Epithelial cell of prostate (primary cell): ENCODE data around the gene PLCB4.

Source experiments
- DNase-seq: peaks from one replicate; pipeline ENCODE4 v3.0.0-alpha.2; 2011; ENCODE audit warnings: low read depth, low spot score
- H3K27ac ChIP-seq: fragments of 450-650 bp; 2 replicates; pipeline ENCODE4 v1.5.1; 2017; ENCODE audit warnings: mild to moderate bottlenecking

PLCB4 gene

DNA sequence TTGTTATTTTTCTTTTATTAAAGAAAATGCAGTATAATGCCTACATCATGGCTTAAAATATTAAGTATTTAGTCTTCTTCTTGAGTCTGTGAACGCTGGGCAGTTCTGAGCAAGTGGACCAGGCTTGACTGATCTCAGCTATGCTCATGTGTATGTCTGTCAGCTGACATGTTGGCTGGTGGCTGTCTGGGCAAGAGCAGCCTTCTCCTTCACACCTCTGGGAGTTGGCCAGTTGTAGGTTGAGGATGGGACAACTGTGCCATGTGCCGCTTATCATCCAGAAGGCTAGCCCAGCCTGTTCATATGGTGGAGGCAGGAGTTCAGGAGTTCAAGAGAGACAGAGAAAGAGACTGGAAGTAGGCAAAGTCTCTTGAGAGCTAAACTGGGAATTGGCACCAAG lies 175.9 kb downstream of the PLCB4 start:
- no peak for DNase-seq
- no peak overlapping the region for H3K27ac ChIP-seq

GRCh38 chr20:9246731-9247130 lies 177.8 kb downstream of the PLCB4 start:
- DNase-seq: no peak
- H3K27ac ChIP-seq: no peak overlapping the region

DNA sequence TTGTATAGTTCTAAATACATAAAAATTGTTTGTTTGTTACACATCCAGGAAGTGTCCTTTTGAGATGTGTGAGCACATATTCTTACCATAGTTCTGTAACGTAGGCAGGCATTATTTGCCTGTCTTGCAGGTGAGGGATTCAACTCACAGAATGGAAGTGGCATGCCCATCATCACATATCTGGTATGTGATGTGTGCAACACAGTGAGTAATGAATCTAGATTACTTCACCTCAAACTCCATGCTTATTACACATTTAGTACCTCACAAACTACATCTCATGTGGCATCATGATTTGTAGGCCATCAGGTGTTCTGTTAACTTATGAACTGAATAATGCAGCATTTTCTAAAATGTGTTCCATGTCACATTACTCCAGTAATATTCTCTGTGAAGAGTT lies 181.6 kb downstream of the PLCB4 start:
- DNase-seq: no peak
- no peak overlapping the region for H3K27ac ChIP-seq

- H3K27ac ChIP-seq: no peak overlapping the region
- DNase-seq: no peak
Measured at GRCh38 chr20:9253006-9253539, 184.2 kb downstream of the PLCB4 start.

GRCh38 chr20:9255171-9255570 lies 186.3 kb downstream of the PLCB4 start:
- DNase-seq: no peak
- H3K27ac ChIP-seq: no peak overlapping the region

DNA sequence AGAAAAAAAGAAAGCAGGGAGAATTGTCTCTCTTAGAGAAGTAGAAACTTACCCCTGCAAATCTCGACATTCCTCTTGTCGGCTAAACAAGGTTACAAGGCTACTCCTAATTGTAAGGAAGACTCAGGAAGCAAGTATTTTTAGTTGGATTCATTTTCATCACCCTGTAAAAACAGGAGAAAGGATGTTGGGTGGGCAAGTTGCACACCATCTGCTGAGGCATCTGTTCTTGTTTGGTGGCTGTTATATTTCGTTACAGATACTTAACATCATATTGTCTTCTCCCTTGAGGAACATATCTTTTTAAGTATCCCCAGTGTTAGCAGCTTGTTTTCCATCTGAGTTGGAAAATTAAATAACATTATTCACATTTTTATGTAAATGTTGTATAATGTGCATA lies 187.5 kb downstream of the PLCB4 start:
- H3K27ac ChIP-seq: no peak overlapping the region
- DNase-seq: no peak

DNA sequence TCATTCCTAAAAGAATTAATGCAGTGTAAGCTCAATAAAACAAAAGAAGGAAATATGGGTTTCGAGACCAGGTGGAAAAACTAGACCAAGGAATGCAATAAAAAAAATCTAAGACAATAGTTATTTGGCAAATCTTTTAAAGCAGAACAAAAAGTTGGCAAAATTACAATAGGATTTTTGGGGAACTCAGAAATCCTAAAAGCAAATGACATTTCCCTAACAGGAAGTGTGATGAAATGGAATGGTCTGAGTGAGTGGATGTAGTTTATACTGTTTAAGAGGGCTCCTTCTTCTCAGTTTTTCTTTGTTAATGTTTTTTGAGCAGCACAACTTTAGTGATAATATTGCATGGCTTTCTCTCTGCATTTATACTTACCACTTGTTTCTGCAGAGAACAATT lies 190.0 kb downstream of the PLCB4 start:
- H3K27ac ChIP-seq: no peak overlapping the region
- no peak for DNase-seq

- DNase-seq: no peak
- no peak overlapping the region for H3K27ac ChIP-seq
Measured at GRCh38 chr20:9260027-9260426, 191.1 kb downstream of the PLCB4 start.

DNA sequence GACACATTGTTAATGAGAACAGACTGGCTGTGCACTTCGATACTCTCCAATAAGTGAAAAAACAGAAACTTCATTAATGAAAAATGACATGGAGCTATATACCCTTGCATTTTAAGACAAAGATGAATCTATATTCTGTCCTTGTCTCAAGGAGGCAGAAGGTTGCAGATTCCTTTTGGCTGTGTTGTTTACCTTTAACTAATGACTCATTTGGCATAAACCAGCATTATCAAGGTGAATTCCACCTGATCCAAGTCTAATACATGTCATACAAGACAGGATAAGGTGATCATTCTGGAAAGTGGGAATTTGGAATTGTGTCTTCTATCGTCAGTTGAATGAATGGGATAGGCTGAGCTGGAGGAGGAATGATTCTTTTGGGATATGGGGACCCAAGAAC lies 192.9 kb downstream of the PLCB4 start:
- DNase-seq: no peak
- no peak overlapping the region for H3K27ac ChIP-seq

DNA sequence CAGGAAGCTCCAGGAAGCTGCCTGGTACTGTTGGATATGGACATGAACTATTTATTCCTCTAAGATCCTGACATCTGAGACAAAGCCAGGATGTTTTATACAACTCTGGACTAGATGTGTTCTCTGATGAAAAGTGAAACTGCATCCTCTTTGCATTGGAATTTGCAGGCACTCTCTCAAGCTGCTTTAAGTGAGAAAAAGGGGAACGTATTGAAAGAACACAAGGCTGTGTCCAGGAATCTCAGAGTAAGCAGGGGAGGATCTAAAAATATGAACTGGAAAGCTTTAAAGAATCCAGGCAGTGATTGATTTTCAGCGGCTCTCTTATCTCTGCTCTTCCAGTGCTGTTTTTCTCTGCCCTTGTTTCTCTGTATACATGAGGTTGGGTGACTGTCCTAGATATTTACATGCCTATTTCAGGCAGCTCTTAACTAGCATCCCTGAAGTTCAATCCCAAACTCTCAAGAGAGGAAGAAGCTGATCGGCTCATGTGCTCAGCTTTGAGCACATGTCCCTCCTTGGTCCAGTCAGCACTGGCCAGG lies 193.8 kb downstream of the PLCB4 start:
- DNase-seq: no peak
- H3K27ac ChIP-seq: no peak overlapping the region

DNA sequence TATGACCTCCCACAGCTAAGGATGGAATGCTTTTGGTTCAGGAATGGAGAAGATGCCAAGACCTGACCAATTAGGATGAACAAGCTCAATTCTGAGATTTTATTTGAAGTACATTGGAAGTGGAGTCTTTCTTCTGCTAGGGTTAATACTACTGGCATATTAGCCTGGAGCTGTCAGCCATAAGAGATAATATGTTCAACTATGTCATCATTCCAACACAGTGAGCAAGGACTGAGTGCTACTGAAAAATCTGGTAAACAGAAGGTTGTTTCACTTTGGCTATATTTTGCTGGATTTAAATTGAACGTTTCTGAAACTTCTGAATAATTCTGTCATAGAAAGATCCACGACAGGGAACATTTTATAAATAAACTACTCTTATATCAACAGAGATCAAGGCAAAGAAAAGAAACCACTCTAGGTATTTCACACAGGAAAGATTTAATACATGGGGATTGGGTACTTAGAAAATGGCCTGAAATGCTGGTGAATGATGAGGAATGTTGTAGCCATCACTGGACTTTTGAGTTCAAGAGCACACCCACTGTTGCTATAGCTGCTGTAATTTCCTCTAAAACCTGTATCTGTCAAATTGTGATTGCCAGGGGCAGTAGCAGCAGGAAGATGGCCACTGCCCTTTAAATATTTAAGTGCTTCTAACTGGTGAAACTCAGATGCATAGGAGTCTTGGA lies 200.5 kb downstream of the PLCB4 start:
- H3K27ac ChIP-seq: no peak overlapping the region
- no peak for DNase-seq

DNA sequence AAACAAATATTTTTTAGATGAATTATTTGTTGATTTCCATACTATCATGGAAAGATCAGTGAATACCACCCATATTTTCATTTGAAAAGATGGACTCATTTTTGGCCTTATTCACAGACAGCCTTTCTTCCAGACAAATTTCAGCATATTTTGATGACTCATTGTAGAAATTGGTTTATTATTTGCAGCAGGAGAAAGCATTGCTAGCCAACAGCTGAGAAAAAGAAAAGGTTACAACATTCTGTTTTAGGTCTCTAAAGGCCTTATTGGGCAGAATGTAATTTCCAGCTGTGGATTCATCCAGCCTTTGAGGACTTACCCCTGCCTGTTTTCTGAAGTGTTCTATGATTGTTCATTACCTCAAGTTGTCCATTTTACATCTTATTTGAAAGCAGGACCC lies 201.9 kb downstream of the PLCB4 start:
- H3K27ac ChIP-seq: no peak overlapping the region
- no peak for DNase-seq

DNA sequence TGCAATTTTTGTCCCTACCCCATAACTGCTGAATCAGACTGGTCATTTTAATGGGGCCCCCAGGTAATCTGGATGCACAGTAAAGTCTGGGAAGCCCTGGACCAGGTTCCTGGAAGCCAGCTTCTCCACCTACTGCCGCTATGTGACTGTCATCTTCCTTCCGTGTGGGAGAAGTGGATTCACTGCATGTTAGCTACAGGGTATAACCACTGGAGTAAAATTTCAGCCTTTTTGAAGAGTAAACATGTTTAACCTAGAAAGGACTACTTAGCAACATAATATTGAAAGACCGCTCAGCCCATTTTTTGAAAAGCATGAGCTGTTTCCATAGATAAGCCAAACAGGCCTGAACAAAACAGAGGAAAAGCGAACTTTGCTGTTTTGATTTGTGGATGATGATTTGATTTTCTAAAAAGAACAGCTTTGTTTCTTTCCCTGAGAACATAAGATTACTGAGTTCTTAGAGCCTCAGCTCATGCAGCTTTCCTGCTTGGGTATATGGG lies 208.1 kb downstream of the PLCB4 start:
- no peak overlapping the region for H3K27ac ChIP-seq
- no peak for DNase-seq

- no peak for DNase-seq
- no peak overlapping the region for H3K27ac ChIP-seq
Measured at GRCh38 chr20:9279918-9280401, 211.1 kb downstream of the PLCB4 start.

DNA sequence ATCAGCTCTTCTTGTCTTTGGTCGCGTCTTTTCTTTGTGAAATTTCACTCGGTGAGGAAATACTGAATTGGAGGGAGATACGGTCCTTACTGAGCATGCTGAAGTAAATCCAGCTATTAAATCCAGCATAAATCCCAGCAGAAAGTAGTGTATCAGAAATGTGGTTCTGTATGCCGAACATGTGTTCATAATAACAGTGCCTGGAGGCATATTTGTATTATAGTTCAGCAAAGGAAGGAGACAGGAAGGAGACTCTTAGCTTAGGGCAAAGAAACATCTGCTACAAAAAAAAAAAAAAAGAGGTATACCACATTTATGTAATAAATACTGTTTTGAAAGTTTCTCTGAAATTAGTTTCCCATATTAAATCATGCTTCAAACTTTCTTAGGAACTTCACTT lies 211.8 kb downstream of the PLCB4 start:
- no peak overlapping the region for H3K27ac ChIP-seq
- DNase-seq: no peak

- no peak overlapping the region for H3K27ac ChIP-seq
- no peak for DNase-seq
Measured at GRCh38 chr20:9281803-9282202, 212.9 kb downstream of the PLCB4 start.

DNA sequence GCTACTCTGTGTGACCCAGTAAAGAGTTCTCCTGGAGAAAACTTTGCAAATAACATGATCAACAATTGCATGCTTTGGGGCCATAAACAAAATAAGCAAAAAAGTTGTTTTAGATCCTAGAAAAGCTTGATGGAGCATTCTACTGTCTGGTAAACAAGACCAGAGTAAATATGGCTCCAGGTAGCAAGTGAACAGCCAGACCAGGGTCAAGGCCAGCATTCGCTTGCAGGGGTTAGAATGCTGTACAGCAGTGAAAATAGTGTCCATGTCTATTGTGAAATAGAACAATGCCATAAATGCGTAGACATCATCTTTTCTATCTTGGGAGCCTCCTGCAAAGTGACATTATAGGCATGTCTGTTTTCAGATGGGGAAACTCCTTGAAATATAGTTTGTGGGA lies 216.7 kb downstream of the PLCB4 start:
- no peak overlapping the region for H3K27ac ChIP-seq
- DNase-seq: no peak

DNA sequence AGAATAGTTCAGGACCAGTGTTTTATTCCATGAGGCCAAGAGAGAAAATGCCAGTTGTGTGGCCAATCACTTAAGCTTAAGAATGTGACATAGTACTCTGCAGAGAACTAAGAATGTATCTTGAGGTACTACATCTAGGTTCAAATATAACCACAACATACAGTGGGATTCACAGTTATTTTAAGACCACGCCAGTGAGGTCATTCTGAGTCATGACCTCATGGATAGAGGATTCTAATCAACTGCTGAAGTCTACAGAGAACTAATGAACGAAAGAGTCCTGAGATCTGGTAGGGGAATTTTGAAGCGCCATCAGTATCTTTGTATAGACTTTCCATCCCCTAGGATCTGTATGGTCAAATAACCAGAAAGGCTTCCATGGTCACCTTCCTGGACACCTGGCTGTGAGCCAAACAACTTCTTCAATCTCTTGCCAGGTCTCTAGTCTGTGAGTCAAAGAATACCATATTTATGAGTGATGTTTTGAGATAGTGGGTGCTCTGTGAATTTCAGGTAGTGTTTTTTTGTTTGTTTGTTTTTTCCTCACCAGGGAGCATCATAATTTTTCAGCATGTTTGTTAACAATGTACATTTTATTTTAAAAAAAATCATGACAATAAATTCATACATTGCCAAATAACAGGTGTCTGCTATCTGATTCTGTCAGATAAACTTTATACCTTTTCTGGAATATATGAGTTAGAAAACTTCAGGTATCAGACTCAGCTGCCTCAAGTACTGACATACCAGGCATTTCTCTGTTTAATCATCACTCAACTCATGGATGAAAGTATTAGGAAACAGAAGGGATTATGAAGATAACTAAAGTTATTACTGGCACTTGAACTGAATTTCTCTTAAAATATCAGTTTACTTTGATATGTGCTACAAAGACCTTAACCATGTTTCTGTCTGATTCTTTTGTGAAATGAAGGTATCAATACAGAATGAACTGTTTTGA lies 217.9 kb downstream of the PLCB4 start:
- no peak for DNase-seq

DNA sequence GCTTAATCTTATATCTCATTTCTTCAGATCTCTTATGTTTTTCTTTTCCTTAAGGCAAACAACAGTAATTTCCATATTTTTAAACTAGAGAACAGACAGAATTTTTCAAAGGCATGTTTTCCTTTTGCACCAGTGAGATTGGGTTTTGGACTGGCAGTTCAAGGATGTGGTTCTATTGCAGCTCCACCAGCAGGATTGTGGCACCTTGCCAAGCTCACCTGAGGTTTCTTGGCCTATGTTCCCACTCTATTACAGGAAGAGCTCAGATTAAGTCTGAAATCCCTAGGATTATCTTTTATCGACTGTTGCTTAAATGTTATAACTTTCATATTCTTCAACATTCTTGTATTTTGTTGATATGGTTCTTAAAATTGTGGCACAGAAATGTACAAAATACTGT lies 218.9 kb downstream of the PLCB4 start:
- DNase-seq: no peak

More for the DNA sequence above, 217.9 kb downstream of the PLCB4 start:
- H3K27ac ChIP-seq: no peak overlapping the region

GRCh38 chr20:9290331-9290730 lies 221.4 kb downstream of the PLCB4 start:
- H3K27ac ChIP-seq: no peak overlapping the region
- DNase-seq: no peak

More for the DNA sequence above, 218.9 kb downstream of the PLCB4 start:
- H3K27ac ChIP-seq: no peak overlapping the region

DNA sequence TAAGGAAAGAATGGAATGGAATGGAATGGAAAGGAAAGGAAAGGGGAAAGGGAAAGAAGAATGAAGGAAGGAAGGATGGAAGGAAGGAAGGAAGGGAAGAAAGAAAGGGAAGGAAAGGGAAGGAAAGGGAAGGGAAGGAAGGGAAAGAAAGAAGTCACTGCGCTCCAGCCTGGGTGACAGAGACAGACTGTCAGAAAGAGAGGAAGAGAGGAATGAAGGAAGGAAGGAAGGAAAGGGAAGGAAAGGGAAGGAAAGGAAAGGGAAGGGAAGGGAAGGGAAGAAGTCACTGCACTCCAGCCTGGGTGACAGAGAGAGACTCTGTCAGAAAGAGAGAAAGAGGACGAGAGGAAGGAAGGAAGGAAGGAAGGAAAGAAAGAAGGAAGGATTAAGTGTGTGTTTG lies 224.3 kb downstream of the PLCB4 start:
- H3K27ac ChIP-seq: no peak overlapping the region
- no peak for DNase-seq
